Esophagus muscularis mucosa (tissue), 3 donors: ENCODE data around the gene SLAIN2.

Experiments
- CTCF ChIP-seq, 3 experiments: fragments of 200-600 bp in 2 of 3; fragments of 450-650 bp in 1 of 3; sonication (generic) in 2 of 3; IDR thresholded peaks; one replicate each; pipeline ENCODE4 v1.5.1; 2017 to 2019; ENCODE audit warnings: antibody characterized with exemption in 3 of 3, mild to moderate bottlenecking in 2 of 3, moderate library complexity in 1 of 3
- POLR2A ChIP-seq: fragments of 450-650 bp; IDR thresholded peaks from one replicate; pipeline ENCODE4 v1.6.1; 2017; ENCODE audit warnings: antibody characterized with exemption, moderate library complexity, mild to moderate bottlenecking, low read depth

DNA sequence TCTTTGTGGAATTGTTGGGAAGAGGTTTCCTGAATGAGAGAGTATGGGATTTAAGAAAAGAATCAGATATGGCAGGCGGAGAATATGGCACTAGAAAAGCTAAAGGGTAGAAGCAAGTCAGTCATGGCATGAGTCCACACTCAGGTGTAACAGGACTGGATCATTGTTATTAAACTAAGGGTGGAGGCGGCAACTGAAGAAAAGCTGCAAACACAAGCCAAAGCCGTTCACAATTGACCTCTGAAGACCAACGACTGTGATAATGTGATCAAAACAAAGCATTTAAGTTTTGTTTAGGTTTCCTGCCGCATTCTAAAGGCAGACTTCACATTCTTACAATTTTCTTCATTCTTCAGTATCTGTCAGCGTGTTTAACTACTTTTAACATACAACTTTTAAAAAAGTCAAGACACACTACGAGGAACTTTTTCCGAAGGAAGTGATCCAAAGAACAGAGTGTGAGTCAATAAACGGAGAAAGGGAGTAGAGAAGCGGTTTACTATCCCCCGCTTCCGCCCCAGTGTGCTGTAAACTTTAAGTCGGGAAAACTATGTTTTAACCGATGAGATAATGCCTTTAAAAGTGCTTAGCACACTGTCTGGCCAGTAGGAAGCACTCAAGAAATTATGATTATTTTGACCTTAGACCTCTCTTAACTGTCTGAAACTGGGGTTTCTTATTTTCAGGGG is 909 bp upstream of the SLAIN2 start:
- TF ChIP-seq CTCF (IDR thresholded peaks at IDR 0.05) (no peak), POLR2A (no peak)
